ENCODE data around the gene ODAD4.

The ODAD4 gene

DNA sequence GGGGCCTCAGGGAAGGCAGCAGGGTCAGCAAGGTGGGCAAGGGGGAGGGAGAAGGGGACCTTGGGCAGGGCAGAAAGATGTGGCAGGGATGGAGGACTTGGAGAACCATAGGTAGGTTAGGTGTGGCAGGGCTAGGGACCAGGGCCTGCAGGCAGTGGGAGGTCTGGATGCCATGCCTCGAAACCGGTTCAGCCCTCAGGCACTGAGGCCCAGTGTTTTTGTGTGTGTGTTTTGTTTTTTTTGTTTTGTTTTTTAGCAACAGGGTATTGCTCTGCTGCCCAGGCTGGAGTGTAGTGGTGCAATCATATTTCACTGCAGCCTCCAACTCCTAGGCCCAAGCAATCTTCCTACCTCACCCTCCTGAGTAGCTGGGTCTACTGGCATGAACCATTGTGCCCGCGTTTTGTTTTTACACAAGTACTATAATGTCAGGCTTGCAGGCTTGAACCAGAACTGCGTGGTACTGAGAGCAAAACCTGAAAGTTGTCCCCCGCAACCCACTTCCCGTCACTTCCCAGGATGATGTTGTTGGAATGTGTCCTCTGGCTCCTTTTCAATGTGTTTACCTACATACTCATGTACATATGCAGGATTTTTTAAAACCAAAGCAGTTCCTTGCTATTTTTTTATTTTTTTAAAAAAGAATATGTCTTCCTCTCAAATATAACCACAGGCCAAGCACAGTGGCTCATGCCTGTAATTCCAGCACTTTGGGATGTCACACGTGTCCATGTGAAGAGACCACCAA lies 12.4 kb downstream of the ODAD4 start:
- DNase-seq, result no peak

DNA sequence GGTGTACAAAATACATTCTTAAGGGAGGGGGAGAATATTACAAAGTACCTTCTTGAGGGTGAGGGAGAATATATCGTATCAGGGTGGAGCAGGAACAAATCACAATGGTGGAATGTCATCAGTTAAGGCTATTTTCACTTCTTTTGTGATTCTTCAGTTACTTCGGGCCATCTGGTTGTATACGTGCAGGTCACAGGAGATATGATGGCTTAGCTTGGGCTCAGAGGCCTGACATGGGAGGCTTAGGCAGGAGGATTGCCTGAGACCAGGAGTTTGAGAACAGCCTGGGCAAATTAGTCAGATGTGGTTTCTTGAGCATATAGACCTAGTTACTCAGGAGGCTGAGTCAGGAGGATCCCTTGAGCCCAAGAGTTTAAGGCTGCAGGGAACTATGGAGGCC lies 13.1 kb downstream of the ODAD4 start:
- no peak for DNase-seq

- DNase-seq, result no peak
Observed at GRCh38 chr17:41944943-41945342, 14.5 kb downstream of the ODAD4 start.

DNA sequence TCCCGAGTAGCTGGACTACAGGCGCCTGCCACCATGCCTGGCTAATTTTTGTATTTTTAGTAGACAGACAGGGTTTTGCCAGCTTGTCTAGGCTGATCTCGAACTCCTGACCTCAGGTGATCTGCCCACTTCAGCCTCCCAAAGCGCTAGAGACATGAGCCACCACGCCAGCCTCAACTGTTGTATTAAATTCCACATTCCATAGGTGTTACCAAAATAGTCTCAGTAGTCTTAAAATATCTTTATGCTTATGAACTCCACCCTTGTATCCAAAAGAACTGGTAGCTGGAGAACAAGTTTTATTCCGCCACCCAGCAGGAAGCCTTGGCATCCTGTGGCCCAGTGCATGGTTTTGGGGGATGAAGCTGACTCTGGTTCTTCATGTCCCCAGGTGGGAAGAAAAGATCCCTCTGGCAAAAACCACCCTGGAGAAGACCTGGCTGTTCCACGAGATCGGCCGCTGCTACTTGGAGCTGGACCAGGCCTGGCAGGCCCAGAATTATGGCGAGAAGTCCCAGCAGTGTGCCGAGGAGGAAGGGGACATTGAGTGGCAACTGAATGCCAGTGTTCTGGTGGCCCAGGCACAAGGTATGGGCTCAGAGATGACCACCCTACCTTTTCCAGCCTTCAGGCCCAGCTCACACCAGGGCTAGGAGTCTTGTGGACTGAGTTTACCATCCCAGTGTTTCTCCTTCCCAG lies 18.5 kb downstream of the ODAD4 start:
- DNase-seq, result no peak

- DNase-seq, result no peak
Observed at GRCh38 chr17:41956522-41956921, 26.1 kb downstream of the ODAD4 start.

DNA sequence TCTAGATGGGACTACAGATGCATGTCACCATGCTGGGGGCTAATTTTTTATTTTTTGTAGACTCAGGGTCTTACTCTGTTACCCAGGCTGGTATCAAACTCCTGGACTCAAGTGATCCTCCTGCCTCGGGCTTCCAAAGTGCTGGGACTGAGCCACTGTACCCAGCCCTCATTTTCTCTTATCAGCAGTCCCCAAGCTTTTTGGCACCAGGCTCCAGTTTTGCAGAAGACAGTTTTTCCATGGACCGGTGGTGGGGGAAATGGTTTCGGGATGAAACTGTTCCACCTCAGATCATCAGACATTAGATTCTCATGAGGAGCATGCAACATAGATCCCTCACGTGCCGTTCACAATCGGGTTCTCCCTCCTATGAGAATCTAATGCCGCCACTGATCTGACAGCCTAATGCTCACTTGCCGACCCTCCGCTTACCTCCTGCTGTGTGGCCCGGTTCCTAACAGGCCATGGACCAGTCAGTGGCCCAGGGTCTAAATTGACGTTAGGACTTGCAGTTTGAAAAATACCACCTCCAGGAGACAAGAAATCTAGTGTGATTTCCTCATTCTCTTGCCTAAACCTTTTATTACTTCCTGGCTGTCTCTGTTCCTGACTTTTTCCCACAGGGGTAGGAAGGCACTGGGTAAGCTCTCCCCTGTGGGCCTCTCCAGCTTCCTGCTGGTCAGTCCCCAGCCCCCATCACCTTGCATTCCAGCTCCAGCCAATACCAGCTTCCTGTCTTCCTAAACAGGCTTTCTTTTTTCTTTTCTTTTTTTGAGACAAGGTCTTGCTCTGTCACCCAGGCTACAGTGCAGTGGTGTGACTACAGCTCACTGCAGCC lies 26.8 kb downstream of the ODAD4 start:
- DNase-seq, result no peak

GRCh38 chr17:41957869-41958439 lies 27.5 kb downstream of the ODAD4 start:
- DNase-seq, result no peak

DNA sequence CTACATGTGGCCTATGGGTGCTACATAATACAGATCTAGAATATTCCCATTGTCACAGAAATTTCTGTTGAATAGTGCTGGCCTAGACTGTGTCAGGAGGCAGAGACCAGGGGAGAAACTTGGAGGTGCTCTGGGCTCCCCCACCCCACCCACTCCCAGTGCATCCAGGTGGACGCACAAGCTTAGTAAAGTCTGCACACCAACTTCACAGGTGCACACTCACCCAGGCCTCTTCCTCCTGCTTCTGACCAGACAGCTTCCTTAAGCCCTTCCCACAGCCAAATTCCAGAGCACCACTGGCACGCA lies 28.6 kb downstream of the ODAD4 start:
- no peak for DNase-seq

- no peak for DNase-seq
Observed at GRCh38 chr17:41959336-41960095, 29.1 kb downstream of the ODAD4 start.

- no peak for DNase-seq
Observed at GRCh38 chr17:41962111-41962510, 31.7 kb downstream of the ODAD4 start.

DNA sequence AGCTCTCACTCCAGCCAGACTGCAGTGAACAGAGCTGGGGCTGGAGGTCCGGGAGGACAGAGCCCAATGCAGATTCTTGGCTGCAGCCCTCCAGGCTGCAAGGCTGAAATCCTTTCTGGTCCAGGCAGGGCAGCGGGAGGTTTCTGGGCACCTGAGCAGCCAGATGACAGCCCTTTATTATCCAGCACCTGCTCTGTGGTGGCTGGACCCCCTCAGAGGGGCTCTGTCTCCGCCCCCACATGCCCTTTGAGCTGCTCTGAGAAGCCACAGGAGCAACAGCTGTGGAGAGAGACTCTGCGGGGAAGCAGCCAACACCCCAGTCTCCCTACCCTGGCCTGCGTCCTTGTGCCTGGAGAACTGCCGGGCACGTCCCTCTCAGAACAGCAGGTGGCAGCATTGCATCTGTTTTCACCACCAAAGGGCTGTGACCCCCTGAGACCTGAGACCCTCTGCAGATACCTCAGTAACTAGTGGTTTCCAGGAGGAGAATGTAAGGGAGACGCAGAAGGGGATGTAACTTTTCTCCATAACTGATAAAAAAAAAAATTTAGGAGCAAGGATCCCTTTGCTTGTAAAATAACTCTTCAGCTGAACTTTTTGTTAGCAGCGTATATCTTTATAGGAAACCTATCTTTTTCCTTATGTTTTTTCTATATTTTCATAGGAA lies 32.5 kb downstream of the ODAD4 start:
- no peak for DNase-seq

GRCh38 chr17:41965694-41966462 lies 35.5 kb downstream of the ODAD4 start:
- DNase-seq, result peak; percentile 81

- peak; percentile 24 for DNase-seq
Observed at GRCh38 chr17:41966463-41967140, 36.2 kb downstream of the ODAD4 start, which contains the start of gene CNP. Gene CNP, plus strand, starts transcription at chr17:41966795. Its CDS starts 90 bp downstream, at chr17:41966885.

GRCh38 chr17:41967141-41967920 lies 36.9 kb downstream of the ODAD4 start:
- no peak for DNase-seq

DNA sequence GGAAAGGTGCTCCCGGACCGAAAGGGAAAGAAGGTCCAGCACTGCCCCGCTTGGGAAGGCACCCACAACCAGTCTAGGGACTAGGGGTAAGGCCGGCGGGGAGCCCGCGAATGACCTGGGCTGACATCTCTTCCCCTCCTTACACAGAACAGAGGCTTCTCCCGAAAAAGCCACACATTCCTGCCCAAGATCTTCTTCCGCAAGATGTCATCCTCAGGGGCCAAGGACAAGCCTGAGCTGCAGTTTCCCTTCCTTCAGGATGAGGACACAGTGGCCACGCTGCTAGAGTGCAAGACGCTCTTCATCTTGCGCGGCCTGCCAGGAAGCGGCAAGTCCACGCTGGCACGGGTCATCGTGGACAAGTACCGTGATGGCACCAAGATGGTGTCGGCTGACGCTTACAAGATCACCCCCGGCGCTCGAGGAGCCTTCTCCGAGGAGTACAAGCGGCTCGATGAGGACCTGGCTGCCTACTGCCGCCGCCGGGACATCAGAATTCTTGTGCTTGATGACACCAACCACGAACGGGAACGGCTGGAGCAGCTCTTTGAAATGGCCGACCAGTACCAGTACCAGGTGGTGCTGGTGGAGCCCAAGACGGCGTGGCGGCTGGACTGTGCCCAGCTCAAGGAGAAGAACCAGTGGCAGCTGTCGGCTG lies 37.6 kb downstream of the ODAD4 start:
- no peak for DNase-seq

GRCh38 chr17:41968676-41969075 lies 38.3 kb downstream of the ODAD4 start:
- DNase-seq, result no peak

DNA sequence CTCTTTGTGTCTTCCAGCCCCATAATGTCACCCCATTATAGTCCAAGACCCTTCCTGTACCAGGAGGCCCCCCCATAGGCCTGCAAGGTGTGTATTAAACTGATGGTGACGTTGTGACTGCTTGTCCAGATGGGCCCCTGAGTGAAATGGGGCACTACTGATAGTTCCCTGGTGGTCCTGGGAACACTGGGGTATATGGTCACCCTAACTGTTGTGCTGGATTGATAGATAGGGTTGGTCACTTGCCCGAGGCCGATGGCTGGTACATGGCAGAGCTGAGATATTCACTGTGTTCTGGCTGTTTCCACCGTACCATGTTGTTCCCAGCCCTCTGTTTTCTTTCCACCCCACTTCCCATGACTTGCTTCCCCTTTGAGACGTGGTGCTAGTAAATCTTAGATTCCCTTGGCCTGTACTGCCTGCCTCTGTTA lies 40.5 kb downstream of the ODAD4 start:
- DNase-seq, result no peak

DNA sequence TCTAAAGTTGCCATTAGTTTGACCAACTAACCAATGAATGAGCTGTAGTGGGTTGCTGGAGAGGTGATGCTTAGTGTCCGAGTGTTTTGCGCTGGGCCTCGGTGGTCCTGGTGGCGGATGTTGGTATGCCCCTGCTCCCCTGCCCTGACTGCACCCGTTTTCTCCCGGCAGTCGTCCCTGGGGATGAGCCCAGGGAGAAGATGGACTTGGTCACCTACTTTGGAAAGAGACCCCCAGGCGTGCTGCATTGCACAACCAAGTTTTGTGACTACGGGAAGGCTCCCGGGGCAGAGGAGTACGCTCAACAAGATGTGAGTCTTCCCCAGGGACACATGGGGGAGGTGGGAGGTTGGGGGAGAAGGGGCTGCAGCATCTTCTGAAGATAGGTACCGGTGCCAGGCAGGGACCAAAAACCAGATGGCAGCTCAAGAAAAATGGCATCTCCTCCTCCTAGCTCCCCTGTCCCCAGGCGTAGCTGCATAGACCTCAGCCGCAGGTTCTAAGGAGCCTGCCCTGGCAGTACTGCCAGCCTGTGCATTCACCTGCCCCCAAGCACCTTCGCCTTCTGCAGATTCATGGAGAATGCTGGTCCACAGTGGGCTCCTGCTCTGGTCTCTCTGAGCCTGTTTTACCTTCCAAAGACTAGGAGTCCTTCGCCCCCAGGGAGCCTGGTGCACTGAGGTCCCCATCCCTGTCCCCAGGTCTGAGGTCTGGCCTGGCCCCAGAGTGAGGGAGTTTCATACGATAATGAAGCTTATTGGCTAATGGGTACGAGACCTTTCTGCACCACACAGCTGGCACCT lies 41.5 kb downstream of the ODAD4 start:
- DNase-seq, result no peak

Data from NCI-H187 treated with DMSO at 0.1 percent for 48 hours (cell line).